K562 (cell line): ENCODE results near the gene MOB3B. TPM values are rescaled to one million over a fixed set of nuclear protein-coding genes. Genes with fewer than 3 reads are reported as not detected.

Source experiments
- ATAC-seq: fragments of 200-7000 bp; cut with Tn5 transposase; 3 replicates; pipeline ENCODE4 v1.9.1; 2020; ENCODE audit warnings: moderate library complexity
- BruUV-seq: library from RNA; stranded (reverse); fragments of 400-500 nt; replicated peaks from 2 replicates; lab custom pipeline; 2021; lab: Mats Ljungman, UMichigan
- CTCF ChIA-PET: fragments of 300-600 bp; formaldehyde crosslinking; extraction: SDS; loops from one replicate; lab custom pipeline; 2021; ENCODE audit warnings: low intra/inter-chr PET ratio; lab: Yijun Ruan, JAX
- POLR2A ChIA-PET: fragments of 300-600, 350-650 bp; sonication (Branson Sonifier 250); formaldehyde crosslinking; extraction: SDS; loops from one replicate; lab custom pipeline; 2021; ENCODE audit warnings: antibody characterized with exemption, inconsistent platforms; lab: Yijun Ruan, JAX
- DNase-seq, 4 experiments: peaks; one replicate each; pipeline versions ENCODE4 v3.0.0 to v3.0.0-alpha.2; 2011 to 2018; ENCODE audit warnings: low spot score in 3 of 4, mixed read lengths in 3 of 4; ENCODE audit errors: extremely low read depth in 1 of 4
- FAIRE-seq: peaks from 2 replicates; lab custom pipeline; 2011; peaks lifted over from hg19 to GRCh38; lab: Jason Lieb, UNC
- H2AFZ ChIP-seq: 2 replicates; pipeline ENCODE4 v1.6.0; 2011; ENCODE audit warnings: low read depth, low read length, control low read depth, inconsistent platforms
- H3K27ac ChIP-seq: fragments of 200-600 bp; 3 replicates; pipeline ENCODE4 v1.8.0; 2011; ENCODE audit warnings: low read depth, mild to moderate bottlenecking, control low read depth, inconsistent platforms, low read length, moderate library complexity, mixed read lengths; ENCODE audit errors: extremely low read depth
- H3K27me3 ChIP-seq, 2 experiments: fragments of 300-600 bp in 1 of 2; 2 replicates in 1 of 2; 3 replicates in 1 of 2; pipeline versions ENCODE4 v1.6.0 to v1.8.0; 2011; ENCODE audit warnings: inconsistent platforms in 2 of 2, low read length in 2 of 2, mild to moderate bottlenecking in 1 of 2, mixed read lengths in 1 of 2, moderate library complexity in 1 of 2; ENCODE audit not compliant: control insufficient read depth in 2 of 2, insufficient read depth in 2 of 2
- H3K36me3 ChIP-seq: fragments of 300-600 bp; 3 replicates; pipeline ENCODE4 v1.8.0; 2011; ENCODE audit warnings: mild to moderate bottlenecking, low read length, inconsistent platforms; ENCODE audit not compliant: control insufficient read depth, insufficient read depth
- H3K4me1 ChIP-seq, 2 experiments: fragments of 200-600 bp in 1 of 2; replicated peaks in 1 of 2; 2 replicates in 1 of 2; 3 replicates in 1 of 2; pipeline versions ENCODE4 v1.5.1 to v1.8.0; 2011; ENCODE audit warnings: inconsistent platforms in 2 of 2, low read length in 2 of 2, mild to moderate bottlenecking in 1 of 2, mixed read lengths in 1 of 2, moderate library complexity in 1 of 2; ENCODE audit not compliant: control insufficient read depth in 2 of 2, insufficient read depth in 2 of 2
- H3K4me2 ChIP-seq: 2 replicates; pipeline ENCODE4 v1.6.1; 2011; ENCODE audit warnings: low read length, control low read depth, inconsistent platforms, mixed read lengths; ENCODE audit not compliant: insufficient read depth
- H3K4me3 ChIP-seq: fragments of 200-600 bp; sonication (generic), shearing (Covaris generic); 2 replicates; pipeline ENCODE4 v1.5.1; 2016; ENCODE audit warnings: control low read depth, inconsistent platforms
- H3K79me2 ChIP-seq: fragments of 200-600 bp; 3 replicates; pipeline ENCODE4 v1.8.0; 2011; ENCODE audit warnings: low read length, inconsistent platforms; ENCODE audit not compliant: control insufficient read depth, insufficient read depth
- H3K9ac ChIP-seq, 2 experiments: 2 replicates each; pipeline versions ENCODE4 v1.6.0 to v1.6.1; 2011; ENCODE audit warnings: low read depth in 2 of 2, low read length in 2 of 2, control low read depth in 1 of 2, inconsistent platforms in 1 of 2, mild to moderate bottlenecking in 1 of 2, mixed read lengths in 1 of 2; ENCODE audit not compliant: insufficient read depth in 1 of 2
- H3K9me1 ChIP-seq: one replicate; pipeline ENCODE4 v1.6.0; 2011; ENCODE audit warnings: inconsistent platforms, mild to moderate bottlenecking, low read length, moderate library complexity; ENCODE audit not compliant: control insufficient read depth, insufficient read depth
- H3K9me3 ChIP-seq: replicated peaks from 2 replicates; pipeline ENCODE4 v1.5.1; 2011; ENCODE audit warnings: low read depth, low read length, inconsistent platforms; ENCODE audit not compliant: control insufficient read depth, insufficient read depth
- H4K20me1 ChIP-seq: replicated peaks from 2 replicates; pipeline ENCODE4 v1.6.1; 2011; ENCODE audit warnings: low read length, inconsistent platforms, mixed read lengths; ENCODE audit not compliant: control insufficient read depth, insufficient read depth
- CBX5 ChIP-seq: IDR thresholded peaks from 2 replicates; pipeline ENCODE4 v1.6.1; 2014; ENCODE audit warnings: low read depth, borderline replicate concordance
- DIDO1 ChIP-seq: fragments of 450-650 bp; IDR thresholded peaks from 2 replicates; pipeline ENCODE4 v1.6.1; 2016; ENCODE audit warnings: low read depth, missing biosample characterization, missing genetic modification characterization
- EGR1 ChIP-seq: fragments of 450-650 bp; conservative IDR thresholded peaks from 2 replicates; pipeline ENCODE4 v1.6.1; 2017; ENCODE audit warnings: mild to moderate bottlenecking
- KHSRP ChIP-seq: fragments of 450-650 bp; IDR thresholded peaks from 2 replicates; pipeline ENCODE4 v1.6.1; 2017
- MAFF ChIP-seq: IDR thresholded peaks from 2 replicates; pipeline ENCODE4 v1.6.1; 2012; ENCODE audit warnings: low read length, improper control_type of control experiment
- MAFG ChIP-seq: fragments of 450-650 bp; conservative IDR thresholded peaks from 2 replicates; pipeline ENCODE4 v1.6.1; 2016; ENCODE audit warnings: missing genetic modification characterization, missing compliant biosample characterization
- RREB1 ChIP-seq: fragments of 250-450 bp; sonication (Bioruptor Pico); IDR thresholded peaks from 2 replicates; pipeline ENCODE4 v1.4.0; 2020
- SPI1 ChIP-seq: IDR thresholded peaks from 2 replicates; pipeline ENCODE4 v1.6.1; 2011; ENCODE audit warnings: low read depth, low read length, control low read depth, borderline replicate concordance
- ZBTB7A ChIP-seq: IDR thresholded peaks from 2 replicates; pipeline ENCODE4 v1.6.1; 2011; ENCODE audit warnings: low read depth, mild to moderate bottlenecking, low read length, moderate library complexity, borderline replicate concordance; ENCODE audit not compliant: control insufficient read depth
- WGBS: fragments of 100-300 bp; shearing (Covaris generic); methylation state at CpG from one replicate; pipeline ENCODE4 v1.1.6; 2016; ENCODE audit warnings: low coverage, mixed read lengths; ENCODE audit not compliant: insufficient coverage; ENCODE audit errors: missing lambda C conversion rate; 5-methylcytosine and 5-hydroxymethylcytosine counted together
- in situ Hi-C: fragments of 300-500 bp; cut with MboI; formaldehyde crosslinking; loops from 4 replicates; pipeline ENCODE4 v1.15.0; 2018; ENCODE audit warnings: inconsistent platforms, mixed read lengths
- intact Hi-C: fragments of 100-400 bp; cut with micrococcal nuclease; formaldehyde crosslinking; loops from 2 replicates; pipeline ENCODE4 v1.14.2; 2022
- polyA plus RNA-seq, 8 experiments: library from polyadenylated mRNA; depleted of rRNA in 4 of 8; stranded (reverse) in 5 of 8; unstranded in 3 of 8; fragments of >200 nt; fragmentation: Nextera tagmentation in 2 of 8; fragmentation: Illumina TruSeq in 1 of 8; extraction: Ambion mirVana in 2 of 8; extraction: Trizol in 1 of 8; gene quantifications; 2 replicates each; pipeline versions ENCODE4 v1.2.1 to v1.2.3, GENCODE V29; 2011 to 2014; ENCODE audit warnings: inconsistent platforms in 1 of 8, missing spikeins in 1 of 8
- total RNA-seq, 7 experiments: library from RNA; depleted of rRNA in 6 of 7; stranded (reverse); fragments of >200 nt in 6 of 7; fragmentation: Illumina TruSeq in 2 of 7; extraction: Trizol in 2 of 7; gene quantifications; 2 replicates each; pipeline versions ENCODE4 v1.2.1 to v1.2.3, GENCODE V29; 2011 to 2021; ENCODE audit warnings: low replicate concordance in 1 of 7
- TF ChIP-seq, protein P1 (sequence below): fragments of 450-650 bp; conservative IDR thresholded peaks from 2 replicates; pipeline ENCODE4 v1.6.1; 2016; ENCODE audit warnings: missing genetic modification characterization, low read depth, mild to moderate bottlenecking, missing compliant biosample characterization, moderate library complexity
- TF ChIP-seq, protein P2 (sequence below): IDR thresholded peaks from 2 replicates; pipeline ENCODE4 v1.6.1; 2014; ENCODE audit warnings: antibody characterized with exemption
- TF ChIP-seq, protein P3 (sequence below): fragments of 450-650 bp; formaldehyde crosslinking; IDR thresholded peaks from 2 replicates; pipeline ENCODE4 v1.4.0; 2020; ENCODE audit warnings: mild to moderate bottlenecking, mixed read lengths

MOB3B gene
- total and polyA plus RNA-seq, 9 of the 15 experiments (the other 6 are each of a cell fraction or from before 2014, with no cell fraction given): 3.6 to 12.8 (median 7.2) TPM

- POLR2A ChIA-PET: interaction anchor here (0.6 to 1.1 kb wide), 3 partner anchors 13 to 90 kb away, joined by 3 to 5 read pairs (median 3); no protein-coding TSS in a partner anchor
- TF ChIP-seq, protein P1, sequence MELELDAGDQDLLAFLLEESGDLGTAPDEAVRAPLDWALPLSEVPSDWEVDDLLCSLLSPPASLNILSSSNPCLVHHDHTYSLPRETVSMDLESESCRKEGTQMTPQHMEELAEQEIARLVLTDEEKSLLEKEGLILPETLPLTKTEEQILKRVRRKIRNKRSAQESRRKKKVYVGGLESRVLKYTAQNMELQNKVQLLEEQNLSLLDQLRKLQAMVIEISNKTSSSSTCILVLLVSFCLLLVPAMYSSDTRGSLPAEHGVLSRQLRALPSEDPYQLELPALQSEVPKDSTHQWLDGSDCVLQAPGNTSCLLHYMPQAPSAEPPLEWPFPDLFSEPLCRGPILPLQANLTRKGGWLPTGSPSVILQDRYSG: no peak
- TF ChIP-seq KHSRP: no peak
- no peak for TF ChIP-seq MAFG (tag)
- no peak for TF ChIP-seq RREB1
- no peak for TF ChIP-seq MAFF
- no peak for TF ChIP-seq EGR1
- TF ChIP-seq, protein P2, sequence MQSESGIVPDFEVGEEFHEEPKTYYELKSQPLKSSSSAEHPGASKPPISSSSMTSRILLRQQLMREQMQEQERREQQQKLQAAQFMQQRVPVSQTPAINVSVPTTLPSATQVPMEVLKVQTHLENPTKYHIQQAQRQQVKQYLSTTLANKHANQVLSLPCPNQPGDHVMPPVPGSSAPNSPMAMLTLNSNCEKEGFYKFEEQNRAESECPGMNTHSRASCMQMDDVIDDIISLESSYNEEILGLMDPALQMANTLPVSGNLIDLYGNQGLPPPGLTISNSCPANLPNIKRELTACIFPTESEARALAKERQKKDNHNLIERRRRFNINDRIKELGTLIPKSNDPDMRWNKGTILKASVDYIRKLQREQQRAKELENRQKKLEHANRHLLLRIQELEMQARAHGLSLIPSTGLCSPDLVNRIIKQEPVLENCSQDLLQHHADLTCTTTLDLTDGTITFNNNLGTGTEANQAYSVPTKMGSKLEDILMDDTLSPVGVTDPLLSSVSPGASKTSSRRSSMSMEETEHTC: no peak
- TF ChIP-seq ZBTB7A: no peak
- TF ChIP-seq, protein P3, sequence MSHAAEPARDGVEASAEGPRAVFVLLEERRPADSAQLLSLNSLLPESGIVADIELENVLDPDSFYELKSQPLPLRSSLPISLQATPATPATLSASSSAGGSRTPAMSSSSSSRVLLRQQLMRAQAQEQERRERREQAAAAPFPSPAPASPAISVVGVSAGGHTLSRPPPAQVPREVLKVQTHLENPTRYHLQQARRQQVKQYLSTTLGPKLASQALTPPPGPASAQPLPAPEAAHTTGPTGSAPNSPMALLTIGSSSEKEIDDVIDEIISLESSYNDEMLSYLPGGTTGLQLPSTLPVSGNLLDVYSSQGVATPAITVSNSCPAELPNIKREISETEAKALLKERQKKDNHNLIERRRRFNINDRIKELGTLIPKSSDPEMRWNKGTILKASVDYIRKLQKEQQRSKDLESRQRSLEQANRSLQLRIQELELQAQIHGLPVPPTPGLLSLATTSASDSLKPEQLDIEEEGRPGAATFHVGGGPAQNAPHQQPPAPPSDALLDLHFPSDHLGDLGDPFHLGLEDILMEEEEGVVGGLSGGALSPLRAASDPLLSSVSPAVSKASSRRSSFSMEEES (CRISPR knock-in tag): no peak
- TF ChIP-seq DIDO1 (tag): no peak
- no peak for TF ChIP-seq SPI1
- no peak for TF ChIP-seq CBX5
Measured at GRCh38 chr9:27393054-27393846, 136.4 kb downstream of the MOB3B start.

More at GRCh38 chr9:27393054-27393846, 136.4 kb downstream of the MOB3B start:
- ATAC-seq: no peak
- no peak overlapping the region for H3K9ac ChIP-seq
- no peaks in the 10 kb centered on the region for H3K36me3 ChIP-seq
- no peak for FAIRE-seq
- WGBS: 42% methylated on average over 2 of the region's 6 CpGs
- no peak overlapping the region for H3K4me3 ChIP-seq
- H3K4me1 ChIP-seq: peaks cover 0 to 2% of the 10 kb centered on the region in 2 experiments; a peak in 3 of 5 replicates
- no peak overlapping the region for H3K4me2 ChIP-seq
- no peaks in the 10 kb centered on the region for H3K9me3 ChIP-seq
- in situ Hi-C loops: no loop called here
- DNase-seq: no peak
- H4K20me1 ChIP-seq: no peaks in the 10 kb centered on the region
- H3K9me1 ChIP-seq: no peaks in the 10 kb centered on the region
- intact Hi-C loops: no loop called here
- H3K27me3 ChIP-seq: no peaks in the 10 kb centered on the region
- CTCF ChIA-PET: no interaction called here
- no peak overlapping the region for H2AFZ ChIP-seq
- peaks cover 17% of the 10 kb centered on the region; the same call in 2 of the 3 replicates for H3K79me2 ChIP-seq
- H3K27ac ChIP-seq: no peak overlapping the region
- BruUV-seq: no TSS peak
